GM19043 (cell line): ENCODE measurements around the gene RPLP2.

Experiments used
- ATAC-seq: cut with Tn5 transposase; IDR thresholded peaks from one replicate; pipeline ENCODE4 v1.9.1; 2021; ENCODE audit warnings: low read depth; ENCODE audit not compliant: unreplicated experiment

Gene RPLP2

DNA sequence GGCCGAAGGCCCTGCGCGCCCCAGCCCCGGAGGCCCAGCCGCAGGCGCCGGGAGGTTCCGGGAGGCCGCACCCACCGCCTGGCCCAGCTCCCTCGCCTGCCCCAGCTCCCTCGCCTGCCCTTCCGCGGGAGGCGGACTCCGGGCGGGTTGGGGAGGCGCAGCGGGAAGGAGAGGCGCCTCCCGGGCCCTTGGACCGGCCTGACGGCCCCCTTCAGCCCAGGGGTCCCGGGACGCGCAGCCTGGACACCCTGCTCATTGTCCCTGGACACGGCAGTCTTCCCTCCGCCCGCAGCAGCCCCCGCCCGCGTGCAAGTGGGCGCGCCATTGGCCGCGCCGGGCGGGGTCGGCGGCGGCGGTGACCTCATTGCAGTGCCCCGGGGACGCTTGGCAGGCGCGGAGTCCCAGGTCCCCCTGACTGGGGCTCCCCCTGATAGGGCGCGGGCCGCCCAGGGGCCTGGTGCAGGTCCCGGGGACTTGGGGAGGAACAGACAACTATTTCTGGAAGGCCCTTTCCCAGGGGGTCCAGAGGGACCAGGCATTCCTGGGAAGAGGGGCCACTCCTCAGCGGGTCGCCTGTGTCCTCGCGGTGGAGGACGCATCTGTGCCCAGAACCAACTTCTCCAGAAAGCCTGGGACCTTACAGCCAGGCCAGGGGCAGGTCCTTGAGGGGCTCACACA, 23.5 kb downstream of the RPLP2 start:
- no peak for ATAC-seq

DNA sequence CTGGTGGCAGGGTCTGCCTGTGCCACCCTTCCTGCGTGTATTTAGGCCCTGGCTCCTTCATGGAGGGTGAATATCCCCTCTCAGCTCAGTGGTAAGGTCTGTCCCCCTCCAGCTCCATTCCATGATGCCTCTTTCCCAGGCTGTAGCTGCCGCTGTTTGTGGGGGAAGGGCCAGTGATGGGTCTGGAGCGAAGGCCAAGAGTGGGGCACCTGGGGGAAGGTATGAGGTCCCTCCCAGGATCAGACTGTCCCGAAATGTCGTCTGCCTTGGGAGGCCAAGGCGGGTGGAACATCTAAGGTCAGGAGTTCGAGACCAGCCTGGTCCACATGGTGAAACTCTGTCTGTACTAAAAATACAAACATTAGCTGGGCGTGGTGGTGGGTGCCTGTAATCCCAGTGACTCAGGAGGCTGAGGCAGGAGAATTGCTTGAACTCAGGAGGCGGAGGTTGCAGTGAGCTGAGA, 24.1 kb downstream of the RPLP2 start:
- ATAC-seq, result no peak

DNA sequence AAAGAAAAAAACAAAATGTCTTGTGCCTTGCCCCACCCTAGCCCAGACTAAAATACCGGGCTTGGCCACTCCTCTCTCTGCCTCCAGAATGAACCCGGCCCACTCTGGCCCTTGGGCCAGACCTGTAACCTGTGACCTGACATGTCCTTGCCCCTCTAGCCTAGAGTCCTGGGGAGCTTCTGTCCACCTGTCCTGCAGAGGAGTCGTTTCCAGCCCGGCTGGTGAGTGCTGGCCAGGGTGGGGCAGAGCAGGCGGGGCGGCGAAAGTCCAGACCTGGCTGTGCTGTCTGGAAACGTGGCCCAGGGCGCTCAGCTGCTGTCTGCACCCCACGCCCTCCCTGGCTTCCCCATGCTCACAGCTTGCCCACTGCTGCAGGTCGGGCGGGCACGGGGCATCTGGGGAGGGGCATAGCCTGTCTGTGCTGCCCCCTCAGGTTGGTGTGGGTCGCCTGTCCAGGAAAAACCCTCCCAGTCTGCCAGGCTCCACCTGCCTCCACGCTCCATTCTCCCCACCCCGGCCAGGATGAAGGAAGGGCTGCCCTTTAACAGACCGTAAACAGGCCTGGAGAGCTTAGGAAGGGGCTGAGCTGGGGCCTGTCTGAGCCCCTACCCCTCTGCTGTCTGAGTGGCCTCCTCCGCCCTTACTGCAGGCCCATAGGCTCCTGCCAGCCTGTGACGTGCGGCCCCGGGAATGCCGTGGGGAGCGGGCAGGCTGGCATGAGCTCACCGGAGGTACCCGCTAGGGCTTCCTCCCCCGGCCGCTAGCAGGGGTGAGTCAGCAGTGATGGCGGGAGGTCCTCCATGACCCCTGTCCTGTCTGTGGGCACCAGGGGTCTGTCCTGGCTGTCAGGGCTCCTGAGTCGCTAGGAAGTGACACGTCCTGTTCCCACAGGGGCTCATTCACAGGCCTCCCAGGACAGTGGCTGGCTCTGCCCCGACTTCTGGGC, 24.9 kb downstream of the RPLP2 start:
- ATAC-seq, result no peak

DNA sequence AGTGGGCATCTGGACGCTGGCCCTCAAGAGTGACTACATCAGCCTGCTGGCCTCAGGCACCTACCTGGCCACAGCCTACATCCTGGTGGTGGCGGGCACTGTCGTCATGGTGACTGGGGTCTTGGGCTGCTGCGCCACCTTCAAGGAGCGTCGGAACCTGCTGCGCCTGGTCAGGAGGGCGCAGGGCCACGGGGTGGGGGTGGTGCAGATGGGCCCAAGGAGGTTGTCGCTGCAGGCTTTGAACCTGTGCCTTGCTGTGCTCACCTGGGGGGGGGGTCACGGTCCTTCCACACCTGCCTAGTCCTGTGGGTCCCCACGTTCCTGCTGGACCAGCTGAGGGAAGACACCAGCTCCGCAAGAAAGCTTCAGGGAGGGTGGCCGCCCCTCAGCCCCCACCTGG, 26.5 kb downstream of the RPLP2 start:
- no peak for ATAC-seq

DNA sequence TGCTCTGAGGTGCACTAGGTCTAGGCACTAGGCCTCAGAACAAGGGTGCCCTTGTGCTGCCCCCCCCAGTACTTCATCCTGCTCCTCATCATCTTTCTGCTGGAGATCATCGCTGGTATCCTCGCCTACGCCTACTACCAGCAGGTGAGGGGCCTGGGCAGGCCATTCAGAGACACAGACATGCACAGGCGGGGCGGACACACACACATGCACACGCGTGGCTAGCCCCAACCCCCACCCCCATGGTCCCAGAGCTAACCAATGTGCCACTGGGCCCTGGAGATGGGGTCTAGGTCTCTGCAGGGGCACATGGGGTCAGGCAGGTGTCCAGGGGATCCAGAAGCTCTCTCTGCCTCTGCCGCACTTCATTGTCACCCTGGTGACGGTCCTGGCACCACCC, 26.9 kb downstream of the RPLP2 start:
- ATAC-seq, result no peak

DNA sequence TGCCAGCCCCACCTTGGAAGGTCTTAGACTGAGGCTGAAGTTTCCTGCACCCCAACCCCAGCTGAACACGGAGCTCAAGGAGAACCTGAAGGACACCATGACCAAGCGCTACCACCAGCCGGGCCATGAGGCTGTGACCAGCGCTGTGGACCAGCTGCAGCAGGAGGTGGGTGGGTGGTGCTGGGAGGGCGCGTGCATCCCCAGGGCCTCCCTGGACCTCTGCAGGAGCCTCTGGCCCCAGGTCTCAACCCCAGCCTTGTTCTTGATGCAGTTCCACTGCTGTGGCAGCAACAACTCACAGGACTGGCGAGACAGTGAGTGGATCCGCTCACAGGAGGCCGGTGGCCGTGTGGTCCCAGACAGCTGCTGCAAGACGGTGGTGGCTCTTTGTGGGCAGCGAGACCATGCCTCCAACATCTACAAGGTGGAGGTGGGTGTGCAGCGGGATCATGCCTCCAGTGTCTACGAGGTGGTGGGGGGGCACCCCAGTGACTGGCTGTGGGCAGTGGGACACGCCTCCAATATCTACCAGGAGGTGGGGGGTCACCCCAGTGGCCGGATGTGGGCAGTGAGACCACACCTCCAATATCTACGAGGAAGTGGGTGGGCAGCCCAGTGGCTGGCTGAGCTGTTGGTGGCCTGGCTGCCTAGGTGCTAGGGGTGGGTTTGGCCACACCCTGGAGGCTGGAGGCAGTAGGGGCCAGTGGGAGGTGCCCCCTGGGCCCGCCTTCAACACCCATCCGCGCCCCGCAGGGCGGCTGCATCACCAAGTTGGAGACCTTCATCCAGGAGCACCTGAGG, 27.6 kb downstream of the RPLP2 start:
- no peak for ATAC-seq

DNA sequence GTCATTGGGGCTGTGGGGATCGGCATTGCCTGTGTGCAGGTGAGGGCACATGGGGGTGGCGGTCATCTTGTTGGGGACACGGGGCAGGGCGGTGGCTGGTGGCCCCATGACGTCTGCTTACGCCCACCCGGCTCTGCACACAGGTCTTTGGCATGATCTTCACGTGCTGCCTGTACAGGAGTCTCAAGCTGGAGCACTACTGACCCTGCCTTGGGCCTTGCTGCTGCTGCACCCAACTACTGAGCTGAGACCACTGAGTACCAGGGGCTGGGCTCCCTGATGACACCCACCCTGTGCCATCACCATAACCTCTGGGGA, 28.2 kb downstream of the RPLP2 start:
- ATAC-seq, result no peak

DNA sequence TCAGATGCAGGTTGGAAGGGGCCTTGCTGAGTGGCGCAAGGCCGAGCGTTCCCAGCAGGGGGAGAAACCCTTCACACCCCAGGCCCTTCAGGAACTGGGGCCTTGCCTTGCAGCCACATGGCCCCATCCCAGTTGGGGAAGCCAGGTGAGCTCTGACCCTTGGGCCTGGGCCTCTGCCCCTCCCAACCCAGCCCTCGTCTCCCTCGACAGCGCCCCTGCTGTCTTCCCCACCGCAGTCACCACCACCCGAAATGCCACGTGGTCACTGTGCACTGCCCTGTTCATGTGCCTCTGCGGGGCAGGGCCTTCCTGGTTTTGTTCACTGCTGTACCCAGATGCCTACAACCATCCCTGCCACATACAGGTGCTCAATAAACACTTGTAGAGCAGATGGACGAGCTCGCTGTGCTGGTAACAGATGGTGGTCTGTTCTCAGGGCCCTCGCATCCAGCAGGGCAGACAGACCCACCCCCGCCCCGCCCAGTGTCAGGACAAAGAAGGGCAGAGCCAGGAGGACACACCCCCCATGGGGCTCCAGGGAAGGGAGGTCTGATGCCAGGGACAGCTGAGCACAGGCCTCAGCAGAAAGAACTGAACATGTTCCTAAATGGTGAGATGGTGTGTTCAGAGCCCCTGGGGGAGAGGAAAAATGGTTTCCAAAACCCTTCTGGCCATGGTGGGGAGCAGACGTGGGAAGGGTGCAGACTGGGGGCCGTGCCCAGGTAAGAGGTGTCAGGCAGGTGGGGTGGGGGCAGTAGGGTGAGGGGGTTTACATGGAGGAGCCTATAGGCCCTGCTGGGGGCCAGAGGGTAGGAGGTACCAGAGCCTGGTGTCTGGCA, 28.9 kb downstream of the RPLP2 start:
- no peak for ATAC-seq

DNA sequence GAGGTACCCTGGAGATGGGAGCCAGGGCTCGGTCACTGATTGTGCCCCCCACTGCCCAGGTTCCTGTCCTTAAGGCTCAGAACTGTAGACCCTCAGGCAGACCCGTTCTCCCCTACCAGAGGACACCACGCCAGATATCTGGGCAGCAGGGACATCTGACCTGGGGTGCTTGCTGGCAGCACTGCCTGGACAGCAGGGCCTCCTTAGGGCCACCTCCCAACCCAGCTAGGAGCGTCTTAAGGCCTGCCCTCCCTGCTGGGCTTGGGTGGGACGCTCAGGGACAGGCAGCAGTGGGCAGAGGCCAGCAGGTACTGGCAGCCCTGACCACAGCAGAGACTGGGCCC, 29.5 kb downstream of the RPLP2 start:
- no peak for ATAC-seq

DNA sequence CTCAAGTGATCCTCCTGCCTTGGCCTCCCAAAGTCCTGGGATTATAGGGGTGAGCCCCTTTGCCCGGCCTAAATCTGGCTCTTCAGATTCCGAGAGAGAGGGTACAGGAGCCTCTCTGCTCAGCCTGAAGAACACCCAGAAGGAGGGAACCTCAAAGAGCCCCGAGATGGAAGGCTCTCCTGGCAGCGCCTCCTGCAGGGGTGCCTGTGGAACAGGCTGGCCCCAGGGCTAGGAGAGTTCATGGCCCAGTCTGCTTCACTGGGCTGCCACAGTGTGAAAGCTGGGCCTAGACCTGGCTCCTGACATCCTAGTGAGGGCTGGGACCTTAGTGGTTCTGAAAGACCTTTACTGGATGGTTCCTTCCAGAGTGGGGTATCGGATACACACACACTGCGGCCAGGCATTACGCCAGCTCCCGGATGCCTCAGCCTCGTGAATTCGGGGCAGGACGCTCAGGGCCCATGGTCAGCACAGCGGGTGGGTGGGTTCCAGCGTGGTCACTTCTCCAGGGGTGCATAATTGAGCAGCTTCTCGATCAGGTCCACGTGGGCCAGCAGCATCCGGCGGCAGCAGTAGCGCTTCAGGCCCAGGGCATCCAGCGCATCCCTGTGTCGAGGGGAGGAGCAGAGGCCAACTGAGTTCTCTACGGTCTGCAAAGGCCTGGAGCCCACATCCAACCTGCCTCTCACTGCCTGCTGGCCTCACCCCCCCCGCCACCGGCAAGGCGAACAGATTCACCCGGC, 30.3 kb downstream of the RPLP2 start:
- no peak for ATAC-seq

DNA sequence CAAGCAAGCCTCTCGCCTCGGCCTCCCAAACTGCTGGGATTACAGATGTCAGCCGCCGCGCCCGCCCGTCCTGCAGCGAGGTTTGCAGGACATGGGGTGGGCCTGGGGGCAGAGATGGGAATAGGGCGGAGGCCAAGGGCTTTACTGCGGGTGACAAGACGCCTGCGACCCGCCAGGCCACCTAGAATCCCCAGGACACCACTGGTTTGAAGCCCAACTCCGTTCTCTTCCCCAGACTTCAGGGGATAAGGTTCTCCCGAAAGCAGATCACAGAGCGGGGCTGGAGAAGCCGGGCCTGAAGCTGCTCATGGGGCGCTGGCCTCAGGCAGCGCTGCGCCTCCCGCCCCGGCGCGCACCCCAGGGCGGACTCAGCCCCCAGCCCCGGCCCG, 32.2 kb downstream of the RPLP2 start:
- peak; percentile 16 for ATAC-seq

DNA sequence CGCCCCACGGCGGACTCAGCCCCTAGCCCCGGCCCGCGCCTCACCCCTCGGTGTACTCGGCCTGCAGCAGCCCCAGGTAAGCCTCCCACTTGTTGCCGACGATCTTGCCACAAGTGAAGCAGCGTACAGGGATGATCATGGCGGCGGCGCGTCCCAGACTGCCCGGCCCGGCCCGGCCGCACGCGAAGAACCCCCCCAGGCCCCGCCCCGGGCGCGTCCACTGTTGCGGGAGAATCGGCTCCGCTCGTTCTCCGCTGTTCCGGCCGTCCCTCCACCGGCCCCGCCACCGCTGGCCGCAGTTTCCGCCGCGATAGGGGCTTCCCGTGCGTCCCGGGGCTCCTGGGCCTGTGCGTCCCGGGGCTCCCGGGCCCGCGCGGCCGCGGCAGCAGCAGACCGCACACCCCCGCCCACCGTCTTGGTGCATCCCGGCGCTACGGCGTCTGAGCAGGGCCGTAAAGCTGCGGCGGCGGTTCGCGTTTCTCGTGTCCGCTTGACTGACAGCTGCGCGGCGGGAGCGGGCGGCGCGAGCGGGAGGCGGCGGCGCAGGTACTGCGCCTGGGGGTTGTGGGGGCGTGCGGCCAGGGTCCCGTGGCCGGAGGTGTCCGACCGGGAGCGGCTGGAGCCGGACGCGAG, 32.7 kb downstream of the RPLP2 start, which contains the start of the genes POLR2L and TSPAN4:
POLR2L (minus strand) TSS at position 160 of the 633 bp plus-strand sequence; CDS start at position 139, 21 bp downstream.
TSPAN4 (plus strand) TSS at position 483 of the 633 bp plus-strand sequence. CDS start 7,453 bp downstream, outside the sequence.
- ATAC-seq, result peak; percentile 60

DNA sequence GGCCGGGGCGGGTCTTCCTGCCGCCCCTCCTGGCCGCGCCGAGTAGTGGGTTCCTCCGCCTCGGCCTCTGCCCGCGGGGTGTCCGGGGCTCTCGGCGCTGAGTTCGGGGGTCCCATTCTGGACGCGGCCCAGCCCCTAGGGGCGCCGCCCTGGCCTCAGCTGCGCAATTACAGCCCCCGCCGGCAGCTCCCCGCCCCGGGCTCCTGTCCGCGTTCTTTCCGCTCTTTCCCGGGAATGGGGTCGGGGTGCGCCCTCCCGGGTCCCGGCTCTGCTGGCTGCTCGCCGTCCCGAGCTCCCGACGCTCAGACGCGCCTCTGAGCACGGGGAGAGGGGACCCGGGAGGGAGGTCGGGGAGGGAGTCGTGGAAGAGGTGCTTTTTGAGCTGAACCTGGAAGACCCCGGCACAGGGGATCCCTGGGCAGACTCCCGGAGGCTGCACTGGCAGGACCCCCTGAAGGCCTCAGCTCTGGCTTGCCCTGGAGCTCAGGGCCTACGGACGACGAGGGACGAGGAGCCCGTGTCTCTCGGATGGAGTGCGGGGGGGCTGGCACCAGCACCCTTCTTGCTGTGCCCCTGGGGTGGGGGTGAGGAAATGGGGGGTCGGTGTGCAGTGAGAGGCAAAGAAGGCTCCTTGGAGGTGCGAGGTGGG, 33.4 kb downstream of the RPLP2 start:
- no peak for ATAC-seq

DNA sequence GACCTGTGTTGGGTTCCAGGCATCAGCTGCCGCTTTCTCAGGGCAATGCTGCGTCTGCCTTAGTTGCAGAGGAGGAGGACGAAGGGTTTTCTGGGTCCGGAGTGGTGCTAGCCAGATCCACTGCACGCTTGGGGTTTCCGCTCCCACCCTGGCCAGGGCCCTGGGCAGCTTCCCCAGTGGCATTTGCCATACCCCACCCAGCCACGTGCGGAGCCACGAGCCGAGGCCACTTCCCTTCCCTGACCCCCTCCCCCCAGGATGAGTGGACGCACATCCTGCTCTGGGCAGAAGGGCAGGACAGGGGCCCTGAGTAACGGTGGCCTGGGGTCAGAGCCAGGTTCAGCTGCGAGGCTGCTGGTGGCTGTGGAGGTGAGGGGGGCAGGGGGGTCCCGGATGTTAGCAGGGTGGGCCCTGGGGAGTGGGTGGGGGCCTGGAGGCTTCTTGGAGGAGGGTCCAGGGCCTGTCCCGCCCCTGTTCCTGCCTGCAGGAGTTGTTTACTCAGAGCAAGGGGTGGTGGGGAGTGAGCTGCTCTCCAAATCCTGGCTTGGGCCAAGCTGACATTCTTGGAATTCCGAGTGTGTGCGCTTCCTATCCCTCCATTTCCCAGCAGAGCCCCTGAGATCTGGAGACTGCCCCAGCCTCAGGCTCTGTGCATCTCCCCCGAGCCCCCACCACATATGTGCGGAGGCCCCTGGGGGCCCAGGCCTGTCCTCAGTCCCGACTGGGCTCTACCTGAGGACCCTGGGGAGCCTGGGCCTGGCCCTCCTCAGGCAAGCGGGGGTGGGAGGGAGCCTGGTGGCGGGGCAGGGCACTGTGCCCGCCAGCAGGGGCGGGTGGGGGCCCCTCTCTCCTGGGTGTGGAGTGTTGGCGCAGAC, 34.3 kb downstream of the RPLP2 start:
- no peak for ATAC-seq

DNA sequence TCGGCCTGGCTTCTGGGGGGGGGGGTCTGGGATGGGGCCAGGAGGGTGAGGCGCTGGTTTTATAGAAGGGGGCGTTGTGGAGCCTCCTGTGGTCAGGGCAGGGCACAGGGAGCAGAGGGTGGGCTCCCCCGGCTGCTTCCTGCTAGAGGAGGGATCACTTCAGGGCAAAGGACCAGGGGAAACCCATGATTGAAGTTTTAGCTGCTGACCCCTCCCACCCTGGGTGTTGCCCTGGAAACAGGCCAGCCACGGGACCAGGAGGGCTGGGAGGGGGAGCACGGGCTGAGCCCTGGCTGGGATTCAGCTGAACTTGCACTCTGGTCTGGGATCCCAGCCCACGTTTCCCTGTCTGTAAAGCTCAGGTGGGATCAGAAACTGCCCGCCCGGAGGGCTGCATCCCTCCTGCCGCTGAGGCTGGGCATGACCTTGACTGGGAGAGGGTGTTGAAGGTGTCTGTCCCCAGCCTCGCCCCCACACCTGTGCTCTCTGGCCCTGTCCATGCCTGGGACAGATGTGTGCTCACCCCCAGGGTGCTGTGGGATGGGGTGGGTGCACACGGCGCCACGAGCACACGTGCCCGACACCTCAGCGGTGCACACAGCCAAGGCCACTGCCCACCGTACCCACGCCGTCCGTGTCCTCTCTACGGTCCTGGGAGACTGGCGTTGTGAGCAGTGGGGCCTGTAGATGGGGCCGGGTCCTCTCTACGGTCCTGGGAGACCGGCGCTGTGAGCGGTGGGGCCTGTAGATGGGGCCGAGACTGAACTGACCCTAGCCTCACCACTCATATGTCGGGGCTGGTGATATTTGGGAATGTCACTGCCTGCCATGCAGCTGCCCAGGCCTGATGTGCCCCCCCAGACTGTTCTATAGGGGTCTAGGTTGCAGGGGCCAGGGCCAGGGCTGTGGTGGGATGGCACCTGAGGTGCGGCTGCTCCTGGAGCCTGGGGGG, 35.2 kb downstream of the RPLP2 start:
- ATAC-seq, result no peak

DNA sequence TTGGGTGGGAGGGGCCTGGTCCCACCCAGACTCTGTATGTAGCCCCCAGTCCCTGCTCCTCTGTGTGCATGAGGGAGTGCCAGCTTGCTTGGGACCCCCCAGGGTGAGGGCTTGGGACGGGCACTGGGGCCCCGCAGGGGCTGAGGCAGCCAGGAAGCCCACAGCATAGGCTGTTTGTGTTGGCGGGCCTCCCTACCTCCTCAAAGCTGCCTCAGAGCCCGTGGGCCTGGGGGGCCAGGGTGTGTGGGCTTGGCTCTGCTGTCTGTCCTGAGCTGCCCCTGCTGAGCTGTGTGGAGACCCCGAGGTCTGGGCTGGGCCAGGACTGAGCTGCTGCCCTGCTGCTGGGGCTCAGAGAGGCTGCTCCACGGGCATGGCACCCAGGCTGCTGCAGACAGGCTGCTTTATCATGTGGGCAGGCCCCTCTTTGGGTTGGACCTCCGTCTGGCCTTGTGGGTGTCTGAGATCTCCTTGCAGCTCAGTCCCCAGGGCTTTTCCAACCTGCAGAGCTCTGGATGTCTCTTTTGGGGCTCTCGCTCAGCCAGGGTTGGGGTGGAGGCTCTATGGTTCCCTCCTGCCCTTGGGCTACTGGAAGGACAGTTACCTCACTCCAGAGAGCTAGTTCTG, 36.2 kb downstream of the RPLP2 start:
- no peak for ATAC-seq
